ENCODE measurements around the gene ZNF41. TPM values are rescaled to one million over a fixed set of nuclear protein-coding genes. Genes with fewer than 3 reads are reported as not detected.

The ZNF41 gene
- total and polyA plus RNA-seq, 10 donors = 2.4 to 17.0 (median 12.5) TPM

- no peak for TF ChIP-seq POLR2A (IDR thresholded peaks at IDR 0.05)
- Histone ChIP-seq H3K9me3 (no peaks in the 10 kb centered on the region), H3K4me1 (peaks cover 0 to 52% (median 22%) of the 10 kb centered on the region in 6 donors), H3K4me3 (no peak overlapping the region), H3K27ac (no peak overlapping the region), H3K27me3 (replicated peaks in 1 of 7) (no peaks in the 10 kb centered on the region), H3K36me3 (no peaks in the 10 kb centered on the region)
- no peak for DNase-seq
- intact Hi-C loops (cut with DNase I; ENCODE audit: low total_unique reads) = no loop called here
- WGBS, 5 donors = 79 to 91% (median 87%) methylated on average over 2 of the region's 2 CpGs
Observed at GRCh38 chrX:47481160-47481559, 1.9 kb downstream of the ZNF41 start.

DNA sequence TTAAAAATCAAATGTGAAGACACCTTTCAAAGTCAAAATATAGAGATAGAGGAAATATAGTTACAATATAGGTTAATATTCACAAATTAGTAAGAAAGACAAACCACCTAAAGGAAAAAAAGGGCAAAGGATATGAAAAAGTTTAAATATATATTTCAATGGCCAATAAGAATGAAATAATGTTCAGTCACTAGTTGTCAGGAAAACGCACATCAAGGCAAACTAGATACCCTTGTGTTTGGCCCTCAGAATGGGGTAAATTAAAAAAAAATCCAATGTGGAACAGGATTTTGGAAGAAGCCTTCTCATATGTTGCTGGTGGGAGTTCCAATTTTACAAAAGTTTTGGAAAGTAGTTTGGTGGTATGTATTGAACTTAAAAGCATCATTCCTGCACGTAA lies 2.4 kb downstream of the ZNF41 start:
- Histone ChIP-seq H3K4me3 (no peak overlapping the region), H3K9me3 (no peaks in the 10 kb centered on the region), H3K36me3 (no peaks in the 10 kb centered on the region), H3K4me1 (peaks cover 0 to 52% (median 22%) of the 10 kb centered on the region in 6 donors), H3K27me3 (replicated peaks in 1 of 7) (no peaks in the 10 kb centered on the region), H3K27ac (no peak overlapping the region)
- DNase-seq = no peak
- 26 to 45% (median 38%) methylated on average over 2 of the region's 2 CpGs for WGBS, 5 donors
- TF ChIP-seq POLR2AphosphoS5 (IDR thresholded peaks at IDR 0.05) (no peak), POLR2A (IDR thresholded peaks at IDR 0.05) (no peak), CTCF (IDR thresholded peaks at IDR 0.05 in 8 of 11, conservative IDR thresholded peaks at IDR 0.05 in 3 of 11) (no peak)
- intact Hi-C loops (cut with DNase I; ENCODE audit: low total_unique reads) = no loop called here

DNA sequence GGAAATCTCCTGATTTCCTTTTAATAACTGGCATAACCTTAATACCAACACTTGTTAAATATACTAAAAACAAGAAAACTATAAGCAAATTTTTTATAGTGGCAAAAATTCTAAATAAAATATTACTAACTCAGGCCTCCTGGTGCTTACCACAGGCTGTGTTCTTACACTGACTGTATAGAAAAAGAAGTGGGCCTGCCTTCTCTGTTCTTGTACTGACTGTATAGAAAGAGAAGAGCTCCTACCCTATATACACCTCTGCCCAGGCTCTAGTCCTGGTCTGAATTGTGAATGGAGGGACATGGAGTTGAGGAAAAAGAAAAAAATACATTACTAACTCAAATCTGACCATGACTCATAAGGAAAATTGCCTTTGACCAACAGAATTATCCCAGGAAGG lies 7.5 kb downstream of the ZNF41 start:
- H3K4me1 ChIP-seq = peaks cover 0 to 12% (median 0%) of the 10 kb centered on the region in 6 donors
- DNase-seq = no peak
- H3K27me3 ChIP-seq (replicated peaks in 1 of 7) = no peaks in the 10 kb centered on the region
- H3K27ac ChIP-seq = no peak overlapping the region
- TF ChIP-seq POLR2A (IDR thresholded peaks at IDR 0.05) (no peak), POLR2AphosphoS5 (IDR thresholded peaks at IDR 0.05) (no peak), CTCF (IDR thresholded peaks at IDR 0.05 in 8 of 11, conservative IDR thresholded peaks at IDR 0.05 in 3 of 11) (no peak)
- intact Hi-C loops (cut with DNase I; ENCODE audit: low total_unique reads) = no loop called here
- no peaks in the 10 kb centered on the region for H3K9me3 ChIP-seq
- H3K4me3 ChIP-seq = no peak overlapping the region
- no peaks in the 10 kb centered on the region for H3K36me3 ChIP-seq

DNA sequence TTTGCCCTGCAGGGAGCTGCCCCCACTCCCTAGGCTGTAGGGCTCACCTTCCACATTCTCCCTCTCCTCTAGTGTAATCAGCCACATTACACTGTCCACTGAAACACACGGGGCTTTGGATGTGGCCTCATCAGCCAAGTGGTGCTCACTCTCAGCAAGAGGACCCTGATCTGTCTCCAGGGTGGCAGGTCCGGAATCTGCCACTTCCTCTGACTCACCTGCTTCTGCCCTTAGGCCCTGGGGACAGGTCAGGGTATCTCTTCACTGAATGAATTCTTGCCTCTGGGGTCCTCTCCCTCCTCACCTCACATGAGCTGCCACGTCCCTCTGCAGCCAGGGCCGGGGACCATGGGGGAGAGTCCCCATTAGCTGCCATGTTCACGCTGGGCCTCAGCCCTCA lies 15.9 kb downstream of the ZNF41 start:
- WGBS, 5 donors = 69 to 100% (median 92%) methylated on average over 3 to 5 of the region's 5 CpGs
- Histone ChIP-seq H3K4me1 (no peaks in the 10 kb centered on the region), H3K27me3 (replicated peaks in 1 of 7) (no peaks in the 10 kb centered on the region), H3K27ac (no peak overlapping the region), H3K36me3 (peaks cover 0 to 48% (median 10%) of the 10 kb centered on the region in 6 donors), H3K4me3 (no peak overlapping the region), H3K9me3 (no peaks in the 10 kb centered on the region)
- TF ChIP-seq CTCF (IDR thresholded peaks at IDR 0.05 in 8 of 11, conservative IDR thresholded peaks at IDR 0.05 in 3 of 11) (no peak), POLR2A (IDR thresholded peaks at IDR 0.05) (no peak), POLR2AphosphoS5 (IDR thresholded peaks at IDR 0.05) (no peak)
- no peak for DNase-seq
- intact Hi-C loops (cut with DNase I; ENCODE audit: low total_unique reads) = no loop called here

GRCh38 chrX:47460561-47460960 lies 22.5 kb downstream of the ZNF41 start:
- no peak overlapping the region for H3K27ac ChIP-seq
- intact Hi-C loops (cut with DNase I; ENCODE audit: low total_unique reads) = no loop called here
- H3K27me3 ChIP-seq (replicated peaks in 1 of 7) = no peaks in the 10 kb centered on the region
- no peak for DNase-seq
- H3K4me1 ChIP-seq = no peaks in the 10 kb centered on the region
- TF ChIP-seq CTCF (IDR thresholded peaks at IDR 0.05 in 8 of 11, conservative IDR thresholded peaks at IDR 0.05 in 3 of 11) = no peak
- no peak for TF ChIP-seq POLR2A (IDR thresholded peaks at IDR 0.05)
- no peak for TF ChIP-seq POLR2AphosphoS5 (IDR thresholded peaks at IDR 0.05)
- H3K9me3 ChIP-seq = peaks cover 0 to 5% (median 0%) of the 10 kb centered on the region in 8 donors
- peaks cover 0 to 52% (median 3%) of the 10 kb centered on the region in 6 donors for H3K36me3 ChIP-seq
- H3K4me3 ChIP-seq = no peak overlapping the region
- 49 to 97% (median 93%) methylated on average over 1 of the region's 1 CpG for WGBS, 5 donors

Measured in spleen (tissue), 11 donors.